ENCODE data around the gene BUB3.

The BUB3 gene

DNA sequence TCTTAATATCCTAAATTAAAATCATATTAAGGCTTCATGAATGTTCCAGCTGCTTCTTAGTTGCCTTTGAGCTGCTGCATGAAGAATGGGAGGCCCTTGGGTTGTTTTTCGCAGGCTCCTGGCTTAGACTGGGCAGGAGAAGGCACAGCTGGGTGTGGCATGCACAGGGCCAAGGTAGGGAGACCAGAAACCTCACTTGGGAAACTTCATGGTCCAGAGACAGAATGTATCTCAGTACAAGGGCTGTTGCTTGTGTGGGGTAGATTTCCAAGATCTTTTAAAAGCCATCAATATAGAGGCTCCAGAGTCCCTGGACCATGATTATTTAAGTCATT lies 49.9 kb downstream of the BUB3 start:
- no peak for DNase-seq (ENCODE audit: low read depth in 2 of 2)

DNA sequence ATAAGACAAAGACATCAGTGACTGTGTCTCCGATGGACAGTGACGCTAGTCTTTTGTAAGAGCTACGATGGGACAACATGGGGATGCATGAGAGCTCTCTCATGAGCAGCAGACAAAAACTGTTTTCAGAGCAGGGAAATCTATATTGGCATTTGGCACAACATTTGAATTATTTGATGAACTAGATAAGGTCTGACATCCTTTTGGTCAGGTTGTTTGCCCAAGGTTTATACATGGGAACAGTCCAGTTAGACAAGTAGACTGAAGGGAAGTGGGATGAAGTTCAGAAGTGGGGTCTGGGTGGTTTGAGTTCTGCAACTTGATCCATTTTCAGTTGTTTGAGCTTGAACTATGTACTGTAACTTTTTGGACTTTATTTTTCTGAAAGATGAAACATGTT lies 50.8 kb downstream of the BUB3 start:
- DNase-seq (ENCODE audit: low read depth in 2 of 2) = no peak

- no peak for DNase-seq (ENCODE audit: low read depth in 2 of 2)
Observed at GRCh38 chr10:123212063-123212462, 57.9 kb downstream of the BUB3 start.

GRCh38 chr10:123212640-123213039 lies 58.4 kb downstream of the BUB3 start:
- no peak for DNase-seq (ENCODE audit: low read depth in 2 of 2)

GRCh38 chr10:123213192-123213591 lies 59.0 kb downstream of the BUB3 start:
- no peak for DNase-seq (ENCODE audit: low read depth in 2 of 2)

All from stimulated activated CD8-positive, alpha-beta memory T cell treated with anti-CD3 and anti-CD28 coated beads, Interleukin-15, amount 100 ng/mL, for 48 hours (primary cell).